Endothelial cell of umbilical vein (primary cell): Measurements from ENCODE around the gene KCNJ2. TPM values are rescaled to one million over a fixed set of nuclear protein-coding genes. Genes with fewer than 3 reads are reported as not detected.

Experiments used
- BruUV-seq: library from RNA; stranded (reverse); fragments of 400-500 nt; replicated peaks from 2 replicates; lab custom pipeline; 2021; lab: Mats Ljungman, UMichigan
- CTCF ChIA-PET: fragments of 300-600, 350-600 bp; sonication (Branson Sonifier 250); formaldehyde crosslinking; loops from one replicate; lab custom pipeline; 2021; ENCODE audit warnings: antibody characterized with exemption, inconsistent platforms; lab: Charles Lee
- POLR2A ChIA-PET: fragments of 300-600, 350-600 bp; sonication (Branson Sonifier 250); formaldehyde crosslinking; loops from one replicate; lab custom pipeline; 2021; ENCODE audit warnings: antibody characterized with exemption, inconsistent platforms; lab: Charles Lee
- DNase-seq: peaks from one replicate; pipeline ENCODE4 v3.0.0-alpha.2; 2011; ENCODE audit warnings: low read depth, low spot score
- FAIRE-seq: peaks from 2 replicates; lab custom pipeline; 2011; peaks lifted over from hg19 to GRCh38; lab: Jason Lieb, UNC
- H2AFZ ChIP-seq: 2 replicates; pipeline ENCODE4 v1.6.0; 2012; ENCODE audit warnings: low read depth, low read length, control low read depth, inconsistent platforms
- H3K27ac ChIP-seq: 2 replicates; pipeline ENCODE4 v1.5.1; 2011; ENCODE audit warnings: low read depth, mild to moderate bottlenecking, control low read depth, low read length, moderate library complexity; ENCODE audit not compliant: insufficient read depth
- H3K27me3 ChIP-seq, 2 experiments: 2 replicates each; pipeline versions ENCODE4 v1.6.0 to v1.6.1; 2011; ENCODE audit warnings: low read length in 2 of 2, mixed read lengths in 1 of 2; ENCODE audit not compliant: control insufficient read depth in 2 of 2, insufficient read depth in 2 of 2
- H3K36me3 ChIP-seq, 2 experiments: 2 replicates in 1 of 2; 3 replicates in 1 of 2; pipeline ENCODE4 v1.5.1; 2011; ENCODE audit warnings: low read length in 2 of 2, mild to moderate bottlenecking in 1 of 2, moderate library complexity in 1 of 2; ENCODE audit not compliant: control insufficient read depth in 2 of 2, insufficient read depth in 2 of 2; ENCODE audit errors: extremely low read depth in 1 of 2
- H3K4me1 ChIP-seq: 3 replicates; pipeline ENCODE4 v1.5.1; 2011; ENCODE audit warnings: mild to moderate bottlenecking, low read length; ENCODE audit not compliant: control insufficient read depth, insufficient read depth; ENCODE audit errors: extremely low read depth
- H3K4me2 ChIP-seq: 2 replicates; pipeline ENCODE4 v1.6.1; 2011; ENCODE audit warnings: low read length, control low read depth, mixed read lengths; ENCODE audit not compliant: insufficient read depth
- H3K4me3 ChIP-seq, 3 experiments: fragments of 200-600 bp in 1 of 3; sonication (generic), shearing (Covaris generic) in 1 of 3; replicated peaks in 1 of 3; 2 replicates each; pipeline ENCODE4 v1.5.1; 2011 to 2016; ENCODE audit warnings: control low read depth in 3 of 3, low read length in 3 of 3, mild to moderate bottlenecking in 2 of 3, inconsistent platforms in 1 of 3, low read depth in 1 of 3, moderate library complexity in 1 of 3; ENCODE audit not compliant: insufficient read depth in 1 of 3
- H3K79me2 ChIP-seq: 2 replicates; pipeline ENCODE4 v1.6.0; 2012; ENCODE audit warnings: low read length, inconsistent platforms; ENCODE audit not compliant: control insufficient read depth, insufficient read depth
- H3K9ac ChIP-seq: replicated peaks from 2 replicates; pipeline ENCODE3; 2011; ENCODE audit warnings: low read length, control low read depth; ENCODE audit not compliant: insufficient read depth; ENCODE audit errors: extremely low read depth
- H3K9me1 ChIP-seq: replicated peaks from 3 replicates; pipeline ENCODE4 v1.6.0; 2011; ENCODE audit warnings: mild to moderate bottlenecking, low read length; ENCODE audit not compliant: control insufficient read depth, insufficient read depth; ENCODE audit errors: extremely low read depth
- H3K9me3 ChIP-seq: replicated peaks from 2 replicates; pipeline ENCODE4 v1.5.1; 2012; ENCODE audit warnings: low read length, inconsistent platforms; ENCODE audit not compliant: control insufficient read depth, insufficient read depth
- H4K20me1 ChIP-seq: replicated peaks from 2 replicates; pipeline ENCODE3; 2011; ENCODE audit warnings: mild to moderate bottlenecking, low read length; ENCODE audit not compliant: control insufficient read depth, insufficient read depth; ENCODE audit errors: extremely low read depth
- EZH2 ChIP-seq: IDR thresholded peaks from 2 replicates; pipeline ENCODE4 v1.6.1; 2012; ENCODE audit warnings: borderline replicate concordance, low read depth, mild to moderate bottlenecking, moderate library complexity, low read length, inconsistent platforms; ENCODE audit not compliant: severe bottlenecking
- FOS ChIP-seq: IDR thresholded peaks from 2 replicates; pipeline ENCODE4 v1.6.1; 2011; ENCODE audit warnings: mild to moderate bottlenecking, low read length, moderate library complexity, borderline replicate concordance; ENCODE audit not compliant: insufficient read depth
- GATA2 ChIP-seq: IDR thresholded peaks from 2 replicates; pipeline ENCODE4 v1.7.0; 2011; ENCODE audit warnings: low read depth, mild to moderate bottlenecking, moderate library complexity, mixed read lengths, low read length; ENCODE audit not compliant: insufficient read length, insufficient read depth
- JUN ChIP-seq: IDR thresholded peaks from 2 replicates; pipeline ENCODE4 v1.6.1; 2011; ENCODE audit warnings: borderline replicate concordance, low read depth; ENCODE audit not compliant: insufficient read length, insufficient read depth
- MAX ChIP-seq: IDR thresholded peaks from 2 replicates; pipeline ENCODE4 v1.6.1; 2011; ENCODE audit not compliant: insufficient read depth, insufficient read length
- MYC ChIP-seq: IDR thresholded peaks from one replicate; pipeline ENCODE4 v1.6.1; 2011; ENCODE audit warnings: mild to moderate bottlenecking, low read depth, low read length
- POLR2A ChIP-seq: IDR thresholded peaks from 2 replicates; pipeline ENCODE4 v1.6.1; 2012; ENCODE audit warnings: low read depth, mild to moderate bottlenecking, control low read depth, low read length
- POLR2AphosphoS5 ChIP-seq: IDR thresholded peaks from 2 replicates; pipeline ENCODE4 v1.6.1; 2012; ENCODE audit warnings: low read depth, mild to moderate bottlenecking, control low read depth, low read length, moderate library complexity; ENCODE audit not compliant: insufficient read depth
- dilution Hi-C: fragments of 300-500 bp; cut with MboI; formaldehyde crosslinking; loops from one replicate; pipeline ENCODE4 v1.15.0; 2019; ENCODE audit warnings: low sequenced_read_pairs; ENCODE audit not compliant: extremely low pct_ligation_motif_present
- intact Hi-C: fragments of 100-400 bp; cut with micrococcal nuclease; formaldehyde crosslinking; loops from one replicate; pipeline ENCODE4 v1.10.0; 2022
- polyA plus RNA-seq, 4 experiments: library from polyadenylated mRNA; depleted of rRNA in 3 of 4; stranded (reverse) in 3 of 4; unstranded in 1 of 4; fragments of >200 nt; gene quantifications; 2 replicates each; pipeline versions ENCODE4 v1.2.1 to v1.2.3, GENCODE V29; 2011 to 2012; ENCODE audit warnings: missing spikeins in 1 of 4
- total RNA-seq: library from RNA; stranded (reverse); gene quantifications from 2 replicates; pipeline ENCODE4 v1.2.3, GENCODE V29; 2021
- TF ChIP-seq, protein P1 (sequence below), 2 donors: IDR thresholded peaks; 1 replicate in 1 of 2; 2 replicates in 1 of 2; pipeline ENCODE4 v1.5.1; 2011; ENCODE audit warnings: low read length in 2 of 2, mild to moderate bottlenecking in 2 of 2, moderate library complexity in 2 of 2, control low read depth in 1 of 2, inconsistent platforms in 1 of 2, low read depth in 1 of 2; ENCODE audit not compliant: insufficient read depth in 1 of 2; ENCODE audit errors: extremely low read depth in 1 of 2

KCNJ2 gene
- total and polyA plus RNA-seq, 2 donors (not counting 3 experiments of a cell fraction or from before 2014, with no cell fraction given): 8.3 to 11.5 TPM

DNA sequence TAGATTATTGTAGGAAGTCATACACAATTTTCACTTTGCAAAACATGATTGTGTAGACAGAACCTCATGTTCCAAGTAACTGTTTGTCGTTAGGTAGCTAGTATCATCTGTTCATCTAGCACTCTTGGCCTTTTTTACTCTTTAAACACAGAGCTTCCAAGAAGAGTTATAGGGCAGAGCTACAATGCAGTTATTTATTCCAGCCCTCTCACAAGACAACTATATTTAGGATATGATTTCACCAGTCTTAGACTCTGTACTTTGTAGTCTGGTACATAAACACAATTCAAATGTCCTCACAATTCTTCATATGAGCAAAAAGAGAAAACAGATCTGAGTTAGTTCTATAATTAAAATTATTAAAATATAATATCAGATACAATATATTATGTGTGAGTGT lies 37.9 kb downstream of the KCNJ2 start:
- Histone ChIP-seq H3K36me3 (no peaks in the 10 kb centered on the region), H3K4me1 (no peaks in the 10 kb centered on the region), H3K4me2 (no peak overlapping the region), H3K9me1 (no peaks in the 10 kb centered on the region), H3K9me3 (no peaks in the 10 kb centered on the region), H3K9ac (no peak overlapping the region), H3K4me3 (no peak overlapping the region), H3K27ac (no peak overlapping the region), H4K20me1 (no peaks in the 10 kb centered on the region), H3K27me3 (no peaks in the 10 kb centered on the region), H3K79me2 (no peaks in the 10 kb centered on the region), H2AFZ (no peak overlapping the region)
- no TSS peak for BruUV-seq
- FAIRE-seq: no peak
- dilution Hi-C loops: no loop called here
- CTCF ChIA-PET: interaction anchor here (1.3 kb wide), 1 partner anchor 13 kb away, joined by 3 read pairs; no protein-coding TSS in a partner anchor
- intact Hi-C loops: no loop called here
- no peak for DNase-seq
- no peak for TF ChIP-seq POLR2AphosphoS5
- no peak for TF ChIP-seq MAX
- no peak for TF ChIP-seq POLR2A
- TF ChIP-seq GATA2: no peak
- no peak for TF ChIP-seq EZH2
- TF ChIP-seq, protein P1, sequence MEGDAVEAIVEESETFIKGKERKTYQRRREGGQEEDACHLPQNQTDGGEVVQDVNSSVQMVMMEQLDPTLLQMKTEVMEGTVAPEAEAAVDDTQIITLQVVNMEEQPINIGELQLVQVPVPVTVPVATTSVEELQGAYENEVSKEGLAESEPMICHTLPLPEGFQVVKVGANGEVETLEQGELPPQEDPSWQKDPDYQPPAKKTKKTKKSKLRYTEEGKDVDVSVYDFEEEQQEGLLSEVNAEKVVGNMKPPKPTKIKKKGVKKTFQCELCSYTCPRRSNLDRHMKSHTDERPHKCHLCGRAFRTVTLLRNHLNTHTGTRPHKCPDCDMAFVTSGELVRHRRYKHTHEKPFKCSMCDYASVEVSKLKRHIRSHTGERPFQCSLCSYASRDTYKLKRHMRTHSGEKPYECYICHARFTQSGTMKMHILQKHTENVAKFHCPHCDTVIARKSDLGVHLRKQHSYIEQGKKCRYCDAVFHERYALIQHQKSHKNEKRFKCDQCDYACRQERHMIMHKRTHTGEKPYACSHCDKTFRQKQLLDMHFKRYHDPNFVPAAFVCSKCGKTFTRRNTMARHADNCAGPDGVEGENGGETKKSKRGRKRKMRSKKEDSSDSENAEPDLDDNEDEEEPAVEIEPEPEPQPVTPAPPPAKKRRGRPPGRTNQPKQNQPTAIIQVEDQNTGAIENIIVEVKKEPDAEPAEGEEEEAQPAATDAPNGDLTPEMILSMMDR (IDR thresholded peaks at IDR 0.05; ENCODE audit: extremely low read depth in 1 of 2, insufficient read depth in 1 of 2, low read depth in 1 of 2, low read length in 2 of 2): no peak
- no peak for TF ChIP-seq FOS
- no peak for TF ChIP-seq JUN
- TF ChIP-seq MYC: no peak
- POLR2A ChIA-PET: no interaction called here
